Hepatocyte (in vitro differentiated cells): ENCODE results near the gene CYP27A1.

Source experiments
- EZH2 ChIP-seq: fragments of 200-600 bp; sonication (generic); IDR thresholded peaks from 2 replicates; pipeline ENCODE4 v1.6.1; 2016; ENCODE audit warnings: antibody characterized with exemption, mild to moderate bottlenecking, borderline replicate concordance
- EZH2phosphoT487 ChIP-seq: fragments of 200-600 bp; sonication (generic); IDR thresholded peaks from one replicate; pipeline ENCODE4 v1.6.1; 2018; ENCODE audit warnings: antibody characterized with exemption, mild to moderate bottlenecking, low read depth, moderate library complexity; ENCODE audit not compliant: unreplicated experiment, severe bottlenecking
- TF ChIP-seq, protein P1 (sequence below): fragments of 200-600 bp; sonication (generic); IDR thresholded peaks from 2 replicates; pipeline ENCODE4 v1.5.1; 2016; ENCODE audit warnings: antibody characterized with exemption, mild to moderate bottlenecking; ENCODE audit not compliant: poor library complexity

DNA sequence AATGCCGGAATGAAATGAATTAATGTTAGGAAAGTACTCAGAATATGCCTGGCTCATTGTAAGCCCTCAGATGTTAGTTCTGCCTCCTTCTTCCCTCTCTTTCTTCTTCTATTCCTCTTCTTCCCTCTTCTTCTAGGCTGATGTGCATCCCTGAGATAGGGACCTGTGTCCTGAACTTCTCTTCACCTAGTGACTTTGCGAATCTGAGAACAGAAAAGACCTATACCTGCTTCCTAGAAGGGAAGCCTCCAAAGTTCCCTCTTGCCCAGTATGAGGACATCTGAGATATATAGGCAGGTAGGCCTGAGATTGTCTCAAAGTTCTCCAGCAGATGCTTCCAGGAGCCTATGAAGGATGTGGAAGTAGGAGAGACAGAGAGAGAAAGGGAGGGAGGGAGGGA is 8.1 kb upstream of the CYP27A1 start:
- TF ChIP-seq, protein P1, sequence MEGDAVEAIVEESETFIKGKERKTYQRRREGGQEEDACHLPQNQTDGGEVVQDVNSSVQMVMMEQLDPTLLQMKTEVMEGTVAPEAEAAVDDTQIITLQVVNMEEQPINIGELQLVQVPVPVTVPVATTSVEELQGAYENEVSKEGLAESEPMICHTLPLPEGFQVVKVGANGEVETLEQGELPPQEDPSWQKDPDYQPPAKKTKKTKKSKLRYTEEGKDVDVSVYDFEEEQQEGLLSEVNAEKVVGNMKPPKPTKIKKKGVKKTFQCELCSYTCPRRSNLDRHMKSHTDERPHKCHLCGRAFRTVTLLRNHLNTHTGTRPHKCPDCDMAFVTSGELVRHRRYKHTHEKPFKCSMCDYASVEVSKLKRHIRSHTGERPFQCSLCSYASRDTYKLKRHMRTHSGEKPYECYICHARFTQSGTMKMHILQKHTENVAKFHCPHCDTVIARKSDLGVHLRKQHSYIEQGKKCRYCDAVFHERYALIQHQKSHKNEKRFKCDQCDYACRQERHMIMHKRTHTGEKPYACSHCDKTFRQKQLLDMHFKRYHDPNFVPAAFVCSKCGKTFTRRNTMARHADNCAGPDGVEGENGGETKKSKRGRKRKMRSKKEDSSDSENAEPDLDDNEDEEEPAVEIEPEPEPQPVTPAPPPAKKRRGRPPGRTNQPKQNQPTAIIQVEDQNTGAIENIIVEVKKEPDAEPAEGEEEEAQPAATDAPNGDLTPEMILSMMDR, result no peak
- TF ChIP-seq EZH2phosphoT487, result no peak
- TF ChIP-seq EZH2, result no peak
